ENCODE data around the gene NELFB. TPM values are rescaled to one million over a fixed set of nuclear protein-coding genes. Genes with fewer than 3 reads are reported as not detected.
A peak's percentile ranks its signal among the peaks of the same experiment; 100 is the strongest.

Gene NELFB
- 47.1 and 48.6 TPM in 2 replicates for total RNA-seq

GRCh38 chr9:137254624-137255447, at the start of gene NELFB:
TSS of gene NELFB (plus strand) at chr9:137255327.
- TF ChIP-seq CTCF (IDR thresholded peaks at IDR 0.05; ENCODE audit: insufficient read depth, low read depth, low read length) = no peak
- H3K4me3 ChIP-seq (ENCODE audit: low read depth, low read length) = peak within 1 kb of the TSS; percentile 94
- peak; percentile 88 for DNase-seq (ENCODE audit: low read depth)

GRCh38 chr9:137206602-137207001, 48.5 kb upstream of the NELFB start:
- H3K4me3 ChIP-seq (ENCODE audit: low read depth, low read length) = peak overlapping the region; percentile 96
- DNase-seq (ENCODE audit: low read depth) = no peak
- TF ChIP-seq CTCF (IDR thresholded peaks at IDR 0.05; ENCODE audit: insufficient read depth, low read depth, low read length) = no peak

DNA sequence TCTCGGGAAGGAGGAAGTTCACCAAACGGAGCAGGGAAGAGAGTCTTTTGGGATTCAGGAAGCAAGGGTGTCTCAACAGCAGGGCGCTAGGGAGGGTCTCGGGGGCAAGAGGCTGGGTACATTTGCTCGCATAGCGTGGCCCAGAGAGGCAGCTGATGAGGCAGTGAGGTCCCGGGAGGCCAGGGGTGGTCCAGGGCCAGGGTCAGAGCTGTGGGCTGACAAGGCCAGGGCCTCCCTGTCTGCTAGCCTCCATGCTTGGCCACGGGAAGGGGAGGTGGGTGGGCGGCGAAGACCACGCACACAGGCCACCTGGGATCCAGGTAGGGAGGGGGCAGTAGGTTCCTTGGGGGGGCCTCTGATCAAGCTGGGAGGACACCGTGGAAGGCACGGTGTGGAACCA, 43.6 kb upstream of the NELFB start:
- H3K4me3 ChIP-seq (ENCODE audit: low read depth, low read length) = no peak overlapping the region
- no peak for DNase-seq (ENCODE audit: low read depth)
- TF ChIP-seq CTCF (IDR thresholded peaks at IDR 0.05; ENCODE audit: insufficient read depth, low read depth, low read length) = no peak

DNA sequence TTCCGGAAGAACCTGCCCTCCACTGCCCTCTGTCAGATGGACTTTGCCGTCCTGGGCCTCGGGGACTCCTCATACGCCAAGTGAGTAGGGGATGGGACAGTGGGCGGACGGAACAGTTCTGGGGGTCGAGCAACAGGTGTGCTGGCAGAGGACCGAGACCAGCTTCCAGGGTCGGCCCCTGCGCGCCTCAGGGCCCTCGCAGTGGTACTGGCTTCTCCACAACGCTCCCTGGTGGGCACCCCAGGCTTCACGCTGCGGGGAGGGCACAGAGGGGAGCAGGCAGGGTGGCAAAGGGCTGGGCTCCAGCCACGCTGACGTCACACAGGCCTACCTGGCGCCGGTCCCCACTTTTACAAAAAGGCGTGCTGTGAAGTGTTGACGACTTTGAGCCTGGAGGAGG, 42.6 kb upstream of the NELFB start:
- TF ChIP-seq CTCF (IDR thresholded peaks at IDR 0.05; ENCODE audit: insufficient read depth, low read depth, low read length) = no peak
- no peak overlapping the region for H3K4me3 ChIP-seq (ENCODE audit: low read depth, low read length)
- no peak for DNase-seq (ENCODE audit: low read depth)

GRCh38 chr9:137213160-137214060, 41.7 kb upstream of the NELFB start:
- H3K4me3 ChIP-seq (ENCODE audit: low read depth, low read length) = no peak overlapping the region
- DNase-seq (ENCODE audit: low read depth) = no peak
- TF ChIP-seq CTCF (IDR thresholded peaks at IDR 0.05; ENCODE audit: insufficient read depth, low read depth, low read length) = no peak

DNA sequence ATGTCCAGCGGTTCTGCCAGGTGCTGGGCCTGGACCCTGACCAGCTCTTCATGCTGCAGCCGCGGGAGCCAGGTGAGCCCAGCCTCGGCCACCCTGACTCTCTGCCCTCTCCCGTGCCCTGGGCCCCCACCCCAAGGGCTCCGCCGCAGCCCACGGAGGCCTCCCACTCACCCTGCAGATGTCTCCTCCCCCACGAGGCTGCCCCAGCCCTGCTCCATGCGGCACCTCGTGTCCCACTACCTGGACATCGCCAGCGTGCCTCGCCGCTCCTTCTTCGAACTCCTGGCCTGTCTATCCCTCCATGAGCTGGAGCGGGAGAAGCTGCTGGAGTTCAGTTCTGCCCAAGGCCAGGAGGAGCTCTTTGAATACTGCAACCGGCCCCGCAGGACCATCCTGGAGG, 40.5 kb upstream of the NELFB start:
- no peak for TF ChIP-seq CTCF (IDR thresholded peaks at IDR 0.05; ENCODE audit: insufficient read depth, low read depth, low read length)
- no peak overlapping the region for H3K4me3 ChIP-seq (ENCODE audit: low read depth, low read length)
- DNase-seq (ENCODE audit: low read depth) = no peak
